A549 (cell line): Measurements from ENCODE around the gene USP17L21. TPM values are rescaled to one million over a fixed set of nuclear protein-coding genes. Genes with fewer than 3 reads are reported as not detected.
"Not testable (repeated sequence)": the region's sequence is repeated elsewhere in the genome, so short reads cannot be mapped to it uniquely, and the experiment has no call there.

ENCODE experiments used
- ATAC-seq, 2 experiments: fragments of 200-7000 bp in 1 of 2; fragments of >200 bp in 1 of 2; cut with Nextera tagmentation in 1 of 2; cut with Tn5 transposase in 1 of 2; 3 replicates each; pipeline versions ENCODE4 v1.8.0 to v1.9.1; 2018 to 2020; ENCODE audit warnings: mild to moderate bottlenecking in 1 of 2, moderate library complexity in 1 of 2
- CTCF ChIA-PET: fragments of 300-600 bp; sonication (Branson Sonifier 250); formaldehyde crosslinking; extraction: SDS; loops from one replicate; lab custom pipeline; 2021; ENCODE audit warnings: antibody characterized with exemption, inconsistent platforms; lab: Yijun Ruan, JAX
- POLR2A ChIA-PET: fragments of 350-600 bp; formaldehyde crosslinking; extraction: SDS; loops from one replicate; lab custom pipeline; 2021; ENCODE audit warnings: antibody characterized with exemption, inconsistent platforms; lab: Yijun Ruan, JAX
- DNase-seq, 2 experiments: peaks; one replicate each; pipeline versions ENCODE4 v3.0.0 to v3.0.0-alpha.2; 2011 to 2016; ENCODE audit warnings: low read depth in 1 of 2, low spot score in 1 of 2
- FAIRE-seq: peaks from 2 replicates; lab custom pipeline; 2011; peaks lifted over from hg19 to GRCh38; lab: Jason Lieb, UNC
- H3K27ac ChIP-seq, 2 experiments: fragments of >200 bp; sonication (Bioruptor Twin); formaldehyde crosslinking; 3 replicates each; pipeline ENCODE4 v1.5.1; 2016 to 2017
- H3K4me1 ChIP-seq: fragments of >200 bp; sonication (Bioruptor Twin); formaldehyde crosslinking; 3 replicates; pipeline ENCODE4 v1.6.1; 2016
- H3K4me2 ChIP-seq: fragments of >200 bp; sonication (Bioruptor Twin); formaldehyde crosslinking; 3 replicates; pipeline ENCODE4 v1.6.1; 2016
- H3K4me3 ChIP-seq: fragments of >200 bp; sonication (Bioruptor Twin); formaldehyde crosslinking; 3 replicates; pipeline ENCODE4 v1.5.1; 2016
- H3K9me3 ChIP-seq: fragments of >200 bp; sonication (Bioruptor Twin); formaldehyde crosslinking; 3 replicates; pipeline ENCODE4 v1.6.1; 2016
- WGBS: methylation state at CpG from one replicate; pipeline ENCODE4 v1.1.6; 2017; ENCODE audit errors: missing lambda C conversion rate; 5-methylcytosine and 5-hydroxymethylcytosine counted together
- polyA plus RNA-seq, 4 experiments: library from polyadenylated mRNA; depleted of rRNA in 3 of 4; stranded (reverse); fragments of >200 nt; fragmentation: RNase III in 1 of 4; extraction: RNeasy Plus Mini Kit Qiagen cat#74134 plus additional on column Dnase treatment in 1 of 4; gene quantifications; 2 replicates in 3 of 4; 3 replicates in 1 of 4; pipeline ENCODE4 v1.2.3, GENCODE V29; 2011 to 2017

The USP17L21 gene
- polyA plus RNA-seq, 2 of the 4 experiments (the other 2 are of a cell fraction) = not detected

DNA sequence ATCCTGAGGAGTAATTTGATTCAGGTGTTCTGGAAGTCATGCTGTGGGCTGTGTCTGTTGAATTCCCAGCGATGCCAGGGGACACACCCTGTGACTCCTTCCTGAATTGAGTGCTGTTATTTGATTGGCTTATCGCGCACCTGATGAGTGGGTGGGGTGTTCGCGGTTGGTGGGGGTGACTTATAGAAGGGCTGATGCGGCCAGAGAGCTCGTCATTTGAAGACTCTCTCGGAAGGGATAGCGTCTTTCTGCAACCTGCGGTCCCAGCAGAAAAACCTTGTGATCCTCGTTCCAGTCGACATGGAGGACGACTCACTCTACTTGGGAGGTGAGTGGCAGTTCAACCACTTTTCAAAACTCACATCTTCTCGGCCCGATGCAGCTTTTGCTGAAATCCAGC lies 4.8 kb upstream of the USP17L21 start, which contains the start of gene USP17L20:
Gene USP17L20 (plus strand): TSS at position 301 of the 400 bp plus-strand sequence. CDS start 0 bp downstream, at position 301.
- FAIRE-seq, DNase-seq: not testable (repeated sequence)

DNA sequence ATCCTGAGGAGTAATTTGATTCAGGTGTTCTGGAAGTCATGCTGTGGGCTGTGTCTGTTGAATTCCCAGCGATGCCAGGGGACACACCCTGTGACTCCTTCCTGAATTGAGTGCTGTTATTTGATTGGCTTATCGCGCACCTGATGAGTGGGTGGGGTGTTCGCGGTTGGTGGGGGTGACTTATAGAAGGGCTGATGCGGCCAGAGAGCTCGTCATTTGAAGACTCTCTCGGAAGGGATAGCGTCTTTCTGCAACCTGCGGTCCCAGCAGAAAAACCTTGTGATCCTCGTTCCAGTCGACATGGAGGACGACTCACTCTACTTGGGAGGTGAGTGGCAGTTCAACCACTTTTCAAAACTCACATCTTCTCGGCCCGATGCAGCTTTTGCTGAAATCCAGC lies 4.6 kb downstream of the USP17L21 start, which contains the start of gene USP17L22:
Gene USP17L22 (plus strand): TSS at position 301 of the 400 bp plus-strand sequence. CDS start 0 bp downstream, at position 301.
- H3K4me1 ChIP-seq, H3K4me3 ChIP-seq, H3K9me3 ChIP-seq, CTCF ChIA-PET, ATAC-seq, POLR2A ChIA-PET, H3K4me2 ChIP-seq, FAIRE-seq, H3K27ac ChIP-seq, DNase-seq: not testable (repeated sequence)
- WGBS = no CpG with 5 or more reads among the region's 15 CpGs

More for the DNA sequence above, 4.8 kb upstream of the USP17L21 start, which contains the start of gene USP17L20:
- H3K4me1 ChIP-seq, CTCF ChIA-PET, H3K4me3 ChIP-seq, ATAC-seq, H3K4me2 ChIP-seq, H3K27ac ChIP-seq, H3K9me3 ChIP-seq, POLR2A ChIA-PET: not testable (repeated sequence)
- no CpG with 5 or more reads among the region's 15 CpGs for WGBS

DNA sequence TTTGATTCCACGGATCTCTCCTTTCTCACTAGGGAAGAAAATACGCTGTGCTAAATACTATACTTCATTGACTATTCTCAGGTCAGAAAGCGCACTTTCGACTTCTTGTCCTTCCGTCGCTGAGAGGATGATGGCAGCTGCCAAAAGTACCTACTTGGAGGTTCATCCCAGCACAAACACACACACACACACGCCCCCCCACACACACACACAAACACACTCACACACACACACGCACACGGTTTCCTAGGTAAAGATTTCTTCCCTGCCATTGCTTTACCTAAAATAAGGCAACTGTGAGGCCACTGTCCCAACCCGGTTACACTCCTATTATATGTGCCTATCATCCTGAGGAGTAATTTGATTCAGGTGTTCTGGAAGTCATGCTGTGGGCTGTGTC lies 9.0 kb downstream of the USP17L21 start:
- POLR2A ChIA-PET, CTCF ChIA-PET, H3K27ac ChIP-seq, FAIRE-seq, H3K4me1 ChIP-seq, H3K9me3 ChIP-seq, ATAC-seq, H3K4me3 ChIP-seq, H3K4me2 ChIP-seq, DNase-seq: not testable (repeated sequence)
- WGBS = 49% methylated on average over 8 of the region's 10 CpGs

Other genes starting within 250 kb of the USP17L21 start
- gene FAM90A26, start 92.5 kb upstream of the USP17L21 start, polyA plus RNA-seq (2011; rRNA removed) = not detected in 2 replicates
- gene FAM90A26, start 92.5 kb upstream of the USP17L21 start, polyA plus RNA-seq (2017; fragmentation: RNase III; extraction: RNeasy Plus Mini Kit Qiagen cat#74134 plus additional on column Dnase treatment) = not detected in 3 replicates
- gene USP17L10, start 52.2 kb upstream of the USP17L21 start, polyA plus RNA-seq (2011; rRNA removed) = not detected in 2 replicates
- gene USP17L10, start 52.2 kb upstream of the USP17L21 start, polyA plus RNA-seq (2017; fragmentation: RNase III; extraction: RNeasy Plus Mini Kit Qiagen cat#74134 plus additional on column Dnase treatment) = not detected in 3 replicates
- not detected in 2 replicates for gene USP17L11, start 47.5 kb upstream of the USP17L21 start, polyA plus RNA-seq (2011; rRNA removed)
- gene USP17L11, start 47.5 kb upstream of the USP17L21 start, polyA plus RNA-seq (2017; fragmentation: RNase III; extraction: RNeasy Plus Mini Kit Qiagen cat#74134 plus additional on column Dnase treatment) = not detected in 3 replicates
- gene USP17L12, start 42.7 kb upstream of the USP17L21 start, polyA plus RNA-seq (2011; rRNA removed) = not detected in 2 replicates
- gene USP17L12, start 42.7 kb upstream of the USP17L21 start, polyA plus RNA-seq (2017; fragmentation: RNase III; extraction: RNeasy Plus Mini Kit Qiagen cat#74134 plus additional on column Dnase treatment) = not detected in 3 replicates
- not detected in 2 replicates for gene USP17L13, start 38.0 kb upstream of the USP17L21 start, polyA plus RNA-seq (2011; rRNA removed)
- not detected in 3 replicates for gene USP17L13, start 38.0 kb upstream of the USP17L21 start, polyA plus RNA-seq (2017; fragmentation: RNase III; extraction: RNeasy Plus Mini Kit Qiagen cat#74134 plus additional on column Dnase treatment)
- not detected in 2 replicates for gene USP17L15, start 28.5 kb upstream of the USP17L21 start, polyA plus RNA-seq (2011; rRNA removed)
- gene USP17L15, start 28.5 kb upstream of the USP17L21 start, polyA plus RNA-seq (2017; fragmentation: RNase III; extraction: RNeasy Plus Mini Kit Qiagen cat#74134 plus additional on column Dnase treatment) = not detected in 3 replicates
- not detected in 2 replicates for gene USP17L17, start 19.0 kb upstream of the USP17L21 start, polyA plus RNA-seq (2011; rRNA removed)
- gene USP17L17, start 19.0 kb upstream of the USP17L21 start, polyA plus RNA-seq (2017; fragmentation: RNase III; extraction: RNeasy Plus Mini Kit Qiagen cat#74134 plus additional on column Dnase treatment) = not detected in 3 replicates
- gene USP17L18, start 14.2 kb upstream of the USP17L21 start, polyA plus RNA-seq (2011; rRNA removed) = not detected in 2 replicates
- gene USP17L18, start 14.2 kb upstream of the USP17L21 start, polyA plus RNA-seq (2017; fragmentation: RNase III; extraction: RNeasy Plus Mini Kit Qiagen cat#74134 plus additional on column Dnase treatment) = not detected in 3 replicates
- not detected in 2 replicates for gene USP17L19, start 9.5 kb upstream of the USP17L21 start, polyA plus RNA-seq (2011; rRNA removed)
- gene USP17L19, start 9.5 kb upstream of the USP17L21 start, polyA plus RNA-seq (2017; fragmentation: RNase III; extraction: RNeasy Plus Mini Kit Qiagen cat#74134 plus additional on column Dnase treatment) = not detected in 3 replicates
- not detected in 2 replicates for gene USP17L20, start 4.7 kb upstream of the USP17L21 start, polyA plus RNA-seq (2011; rRNA removed)
- not detected in 3 replicates for gene USP17L20, start 4.7 kb upstream of the USP17L21 start, polyA plus RNA-seq (2017; fragmentation: RNase III; extraction: RNeasy Plus Mini Kit Qiagen cat#74134 plus additional on column Dnase treatment)
- gene USP17L22, start 4.7 kb downstream of the USP17L21 start, polyA plus RNA-seq (2011; rRNA removed) = not detected in 2 replicates
- gene USP17L22, start 4.7 kb downstream of the USP17L21 start, polyA plus RNA-seq (2017; fragmentation: RNase III; extraction: RNeasy Plus Mini Kit Qiagen cat#74134 plus additional on column Dnase treatment) = not detected in 3 replicates
- not detected in 2 replicates for gene USP17L24, start 62.3 kb downstream of the USP17L21 start, polyA plus RNA-seq (2011; rRNA removed)
- not detected in 3 replicates for gene USP17L24, start 62.3 kb downstream of the USP17L21 start, polyA plus RNA-seq (2017; fragmentation: RNase III; extraction: RNeasy Plus Mini Kit Qiagen cat#74134 plus additional on column Dnase treatment)
- gene USP17L25, start 67.0 kb downstream of the USP17L21 start, polyA plus RNA-seq (2011; rRNA removed) = not detected in 2 replicates
- gene USP17L25, start 67.0 kb downstream of the USP17L21 start, polyA plus RNA-seq (2017; fragmentation: RNase III; extraction: RNeasy Plus Mini Kit Qiagen cat#74134 plus additional on column Dnase treatment) = not detected in 3 replicates
- not detected in 2 replicates for gene USP17L26, start 71.8 kb downstream of the USP17L21 start, polyA plus RNA-seq (2011; rRNA removed)
- gene USP17L26, start 71.8 kb downstream of the USP17L21 start, polyA plus RNA-seq (2017; fragmentation: RNase III; extraction: RNeasy Plus Mini Kit Qiagen cat#74134 plus additional on column Dnase treatment) = not detected in 3 replicates
- gene USP17L5, start 76.5 kb downstream of the USP17L21 start, polyA plus RNA-seq (2011; rRNA removed) = not detected in 2 replicates
- gene USP17L5, start 76.5 kb downstream of the USP17L21 start, polyA plus RNA-seq (2017; fragmentation: RNase III; extraction: RNeasy Plus Mini Kit Qiagen cat#74134 plus additional on column Dnase treatment) = not detected in 3 replicates
- gene USP17L27, start 81.3 kb downstream of the USP17L21 start, polyA plus RNA-seq (2011; rRNA removed) = not detected in 2 replicates
- gene USP17L27, start 81.3 kb downstream of the USP17L21 start, polyA plus RNA-seq (2017; fragmentation: RNase III; extraction: RNeasy Plus Mini Kit Qiagen cat#74134 plus additional on column Dnase treatment) = not detected in 3 replicates
- gene USP17L28, start 86.0 kb downstream of the USP17L21 start, polyA plus RNA-seq (2011; rRNA removed) = not detected in 2 replicates
- not detected in 3 replicates for gene USP17L28, start 86.0 kb downstream of the USP17L21 start, polyA plus RNA-seq (2017; fragmentation: RNase III; extraction: RNeasy Plus Mini Kit Qiagen cat#74134 plus additional on column Dnase treatment)
- not detected in 2 replicates for gene USP17L29, start 90.8 kb downstream of the USP17L21 start, polyA plus RNA-seq (2011; rRNA removed)
- gene USP17L29, start 90.8 kb downstream of the USP17L21 start, polyA plus RNA-seq (2017; fragmentation: RNase III; extraction: RNeasy Plus Mini Kit Qiagen cat#74134 plus additional on column Dnase treatment) = not detected in 3 replicates
- not detected in 2 replicates for gene USP17L30, start 100.3 kb downstream of the USP17L21 start, polyA plus RNA-seq (2011; rRNA removed)
- not detected in 3 replicates for gene USP17L30, start 100.3 kb downstream of the USP17L21 start, polyA plus RNA-seq (2017; fragmentation: RNase III; extraction: RNeasy Plus Mini Kit Qiagen cat#74134 plus additional on column Dnase treatment)
- not detected in 2 replicates for gene DEFB131A, start 181.5 kb downstream of the USP17L21 start, polyA plus RNA-seq (2011; rRNA removed)
- gene DEFB131A, start 181.5 kb downstream of the USP17L21 start, polyA plus RNA-seq (2017; fragmentation: RNase III; extraction: RNeasy Plus Mini Kit Qiagen cat#74134 plus additional on column Dnase treatment) = not detected in 3 replicates